Measurements from ENCODE around the gene MINDY4.

The MINDY4 gene

GRCh38 chr7:30771174-30771879, at the start of gene MINDY4:
TSS of gene MINDY4 (plus strand) at chr7:30771417. CDS start at chr7:30771494, 77 bp downstream.
- peak; percentile 26 to 76 (median 44) for DNase-seq (ENCODE audit: low read depth in 3 of 3)

- DNase-seq (ENCODE audit: low read depth in 3 of 3) = no peak
These were observed 49.0 kb upstream of the MINDY4 start for GRCh38 chr7:30722187-30722586.

GRCh38 chr7:30722671-30723070, 48.5 kb upstream of the MINDY4 start:
- no peak for DNase-seq (ENCODE audit: low read depth in 3 of 3)

GRCh38 chr7:30723776-30724175, 47.4 kb upstream of the MINDY4 start:
- DNase-seq (ENCODE audit: low read depth in 3 of 3) = no peak

- no peak for DNase-seq (ENCODE audit: low read depth in 3 of 3)
These were observed 44.8 kb upstream of the MINDY4 start for GRCh38 chr7:30726296-30727006.

GRCh38 chr7:30727061-30727945, 43.9 kb upstream of the MINDY4 start:
- no peak for DNase-seq (ENCODE audit: low read depth in 3 of 3)

- DNase-seq (ENCODE audit: low read depth in 3 of 3) = no peak
These were observed 42.6 kb upstream of the MINDY4 start for GRCh38 chr7:30728591-30729100.

- no peak for DNase-seq (ENCODE audit: low read depth in 3 of 3)
These were observed 41.6 kb upstream of the MINDY4 start for GRCh38 chr7:30729642-30730041.

GRCh38 chr7:30730097-30730496, 41.1 kb upstream of the MINDY4 start:
- DNase-seq (ENCODE audit: low read depth in 3 of 3) = no peak

- no peak for DNase-seq (ENCODE audit: low read depth in 3 of 3)
These were observed 40.2 kb upstream of the MINDY4 start for GRCh38 chr7:30730996-30731395.

- no peak for DNase-seq (ENCODE audit: low read depth in 3 of 3)
These were observed 39.6 kb upstream of the MINDY4 start for GRCh38 chr7:30731581-30731980.

GRCh38 chr7:30732606-30733005, 38.6 kb upstream of the MINDY4 start:
- DNase-seq (ENCODE audit: low read depth in 3 of 3) = no peak

- no peak for DNase-seq (ENCODE audit: low read depth in 3 of 3)
These were observed 38.0 kb upstream of the MINDY4 start for GRCh38 chr7:30733216-30733615.

- no peak for DNase-seq (ENCODE audit: low read depth in 3 of 3)
These were observed 37.5 kb upstream of the MINDY4 start for GRCh38 chr7:30733691-30734090.

- DNase-seq (ENCODE audit: low read depth in 3 of 3) = no peak
These were observed 36.7 kb upstream of the MINDY4 start for GRCh38 chr7:30734497-30734896.

- no peak for DNase-seq (ENCODE audit: low read depth in 3 of 3)
These were observed 35.6 kb upstream of the MINDY4 start for GRCh38 chr7:30735631-30736030.

- DNase-seq (ENCODE audit: low read depth in 3 of 3) = no peak
These were observed 34.9 kb upstream of the MINDY4 start for GRCh38 chr7:30736291-30736690.

GRCh38 chr7:30738026-30738915, 32.9 kb upstream of the MINDY4 start:
- DNase-seq (ENCODE audit: low read depth in 3 of 3) = no peak

GRCh38 chr7:30739691-30740090, 31.5 kb upstream of the MINDY4 start:
- DNase-seq (ENCODE audit: low read depth in 3 of 3) = no peak

GRCh38 chr7:30740417-30741181, 30.6 kb upstream of the MINDY4 start:
- peak; percentile 57 to 72 (median 61) for DNase-seq (ENCODE audit: low read depth in 3 of 3)
